ENCODE data around the gene ANTKMT.

Gene ANTKMT

DNA sequence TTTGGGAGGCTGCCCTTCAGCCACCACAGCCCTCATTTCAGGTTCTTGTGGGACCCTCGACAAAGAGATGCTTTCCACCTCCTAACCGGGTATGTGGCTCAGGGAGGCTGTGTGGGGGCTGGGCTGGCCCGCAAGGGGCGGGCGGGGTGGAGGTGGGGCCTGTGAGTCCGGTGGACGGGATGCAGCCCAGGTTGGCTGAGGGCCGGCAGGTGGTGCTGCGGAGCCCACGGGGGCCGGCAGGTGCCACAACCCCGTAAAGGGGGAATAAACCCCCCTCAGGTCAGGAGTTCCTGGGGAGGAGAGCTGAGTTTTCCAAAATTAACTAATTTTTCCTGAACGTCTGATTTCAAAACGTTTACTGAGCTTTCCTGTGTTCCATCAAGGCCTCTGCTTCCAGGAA is 24.8 kb downstream of the ANTKMT start:
- Histone ChIP-seq H3K4me1 (ENCODE audit: control insufficient read depth in 2 of 2, insufficient read depth in 1 of 2, low read depth in 1 of 2, low read length in 2 of 2) (peaks cover 0 to 8% of the 10 kb centered on the region in 2 donors), H3K27ac (replicated peaks; ENCODE audit: low read length) (no peak overlapping the region), H4K8ac (ENCODE audit: low read depth, low read length) (no peak overlapping the region), H3K79me1 (ENCODE audit: low read depth, low read length) (peaks cover 7% of the 10 kb centered on the region), H3K14ac (ENCODE audit: low read length) (no peak overlapping the region), H2AK5ac (ENCODE audit: low read depth, low read length) (no peak overlapping the region), H3K4me2 (ENCODE audit: insufficient read depth, low read length, poor library complexity, severe bottlenecking) (no peak overlapping the region), H3K27me3 (ENCODE audit: control insufficient read depth in 3 of 3, insufficient read depth in 3 of 3, low read depth in 1 of 3, low read length in 3 of 3) (no peaks in the 10 kb centered on the region), H3K36me3 (replicated peaks in 1 of 2; ENCODE audit: control insufficient read depth in 2 of 2, insufficient read depth in 2 of 2, low read length in 2 of 2) (no peaks in the 10 kb centered on the region), H2AFZ (ENCODE audit: low read length) (peak overlapping the region; percentile 56), H3K4ac (ENCODE audit: low read length) (no peak overlapping the region), H2BK12ac (ENCODE audit: low read length) (no peak overlapping the region), H3K18ac (ENCODE audit: low read length) (peak overlapping the region; percentile 57), H4K91ac (ENCODE audit: low read depth, low read length, poor library complexity) (no peak overlapping the region), H3K9me3 (replicated peaks in 1 of 2; ENCODE audit: control insufficient read depth in 2 of 2, insufficient read depth in 1 of 2, low read depth in 1 of 2, low read length in 2 of 2) (no peaks in the 10 kb centered on the region), H3K9ac (ENCODE audit: low read depth, low read length, poor library complexity) (no peak overlapping the region), H2BK5ac (ENCODE audit: low read length) (no peak overlapping the region), H3K23ac (ENCODE audit: low read depth, low read length, poor library complexity) (no peak overlapping the region), H2BK120ac (ENCODE audit: low read depth, low read length) (no peak overlapping the region), H3K4me3 (ENCODE audit: low read length in 2 of 2) (no peak overlapping the region), H2BK15ac (ENCODE audit: low read length) (no peak overlapping the region)
- DNase-seq (ENCODE audit: low spot score), result no peak
- no CpG with 5 or more reads among the region's 14 CpGs for WGBS, 2 donors (ENCODE audit: extremely low coverage in 2 of 2, insufficient read length in 2 of 2, insufficient replicate concordance in 1 of 2)

DNA sequence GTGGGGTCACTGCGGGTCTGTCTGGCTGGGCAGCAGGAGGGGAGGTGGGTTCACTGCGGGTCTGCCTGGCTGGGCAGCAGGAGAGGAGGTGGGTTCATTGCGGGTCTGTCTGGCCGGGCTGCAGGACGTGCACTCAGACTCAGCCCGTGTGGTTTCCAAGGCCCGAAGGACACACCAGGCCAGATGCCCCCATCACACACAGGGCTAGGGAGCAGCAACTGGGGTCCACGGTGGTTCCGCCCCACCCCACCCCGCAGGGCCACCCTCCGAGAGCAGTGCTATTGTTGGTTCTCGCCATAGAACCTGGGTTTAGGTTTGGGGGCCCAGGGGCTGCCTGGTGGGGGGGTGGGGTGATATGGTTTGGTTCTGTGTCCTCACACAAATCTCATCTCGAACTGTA is 25.7 kb downstream of the ANTKMT start:
- H3K9ac ChIP-seq (ENCODE audit: low read depth, low read length, poor library complexity), result no peak overlapping the region
- WGBS, 2 donors (ENCODE audit: extremely low coverage in 2 of 2, insufficient read length in 2 of 2, insufficient replicate concordance in 1 of 2), result no CpG with 5 or more reads among the region's 13 CpGs
- no peak overlapping the region for H3K4ac ChIP-seq (ENCODE audit: low read length)
- no peak overlapping the region for H3K4me2 ChIP-seq (ENCODE audit: insufficient read depth, low read length, poor library complexity, severe bottlenecking)
- H2BK5ac ChIP-seq (ENCODE audit: low read length), result no peak overlapping the region
- H3K4me1 ChIP-seq (ENCODE audit: control insufficient read depth in 2 of 2, insufficient read depth in 1 of 2, low read depth in 1 of 2, low read length in 2 of 2), result peaks cover 5 to 17% of the 10 kb centered on the region in 2 donors
- DNase-seq (ENCODE audit: low spot score), result no peak
- H3K4me3 ChIP-seq (ENCODE audit: low read length in 2 of 2), result no peak overlapping the region
- H3K27ac ChIP-seq (replicated peaks; ENCODE audit: low read length), result no peak overlapping the region
- H2AFZ ChIP-seq (ENCODE audit: low read length), result no peak overlapping the region
- H3K18ac ChIP-seq (ENCODE audit: low read length), result no peak overlapping the region
- no peak overlapping the region for H3K14ac ChIP-seq (ENCODE audit: low read length)
- no peak overlapping the region for H4K91ac ChIP-seq (ENCODE audit: low read depth, low read length, poor library complexity)
- H3K36me3 ChIP-seq (replicated peaks in 1 of 2; ENCODE audit: control insufficient read depth in 2 of 2, insufficient read depth in 2 of 2, low read length in 2 of 2), result no peaks in the 10 kb centered on the region
- H3K23ac ChIP-seq (ENCODE audit: low read depth, low read length, poor library complexity), result no peak overlapping the region
- H2AK5ac ChIP-seq (ENCODE audit: low read depth, low read length), result peak overlapping the region; percentile 84
- no peak overlapping the region for H2BK12ac ChIP-seq (ENCODE audit: low read length)
- H3K79me1 ChIP-seq (ENCODE audit: low read depth, low read length), result peaks cover 7% of the 10 kb centered on the region
- no peaks in the 10 kb centered on the region for H3K9me3 ChIP-seq (replicated peaks in 1 of 2; ENCODE audit: control insufficient read depth in 2 of 2, insufficient read depth in 1 of 2, low read depth in 1 of 2, low read length in 2 of 2)
- H2BK15ac ChIP-seq (ENCODE audit: low read length), result no peak overlapping the region
- H3K27me3 ChIP-seq (ENCODE audit: control insufficient read depth in 3 of 3, insufficient read depth in 3 of 3, low read depth in 1 of 3, low read length in 3 of 3), result no peaks in the 10 kb centered on the region
- H2BK120ac ChIP-seq (ENCODE audit: low read depth, low read length), result no peak overlapping the region
- H4K8ac ChIP-seq (ENCODE audit: low read depth, low read length), result no peak overlapping the region

DNA sequence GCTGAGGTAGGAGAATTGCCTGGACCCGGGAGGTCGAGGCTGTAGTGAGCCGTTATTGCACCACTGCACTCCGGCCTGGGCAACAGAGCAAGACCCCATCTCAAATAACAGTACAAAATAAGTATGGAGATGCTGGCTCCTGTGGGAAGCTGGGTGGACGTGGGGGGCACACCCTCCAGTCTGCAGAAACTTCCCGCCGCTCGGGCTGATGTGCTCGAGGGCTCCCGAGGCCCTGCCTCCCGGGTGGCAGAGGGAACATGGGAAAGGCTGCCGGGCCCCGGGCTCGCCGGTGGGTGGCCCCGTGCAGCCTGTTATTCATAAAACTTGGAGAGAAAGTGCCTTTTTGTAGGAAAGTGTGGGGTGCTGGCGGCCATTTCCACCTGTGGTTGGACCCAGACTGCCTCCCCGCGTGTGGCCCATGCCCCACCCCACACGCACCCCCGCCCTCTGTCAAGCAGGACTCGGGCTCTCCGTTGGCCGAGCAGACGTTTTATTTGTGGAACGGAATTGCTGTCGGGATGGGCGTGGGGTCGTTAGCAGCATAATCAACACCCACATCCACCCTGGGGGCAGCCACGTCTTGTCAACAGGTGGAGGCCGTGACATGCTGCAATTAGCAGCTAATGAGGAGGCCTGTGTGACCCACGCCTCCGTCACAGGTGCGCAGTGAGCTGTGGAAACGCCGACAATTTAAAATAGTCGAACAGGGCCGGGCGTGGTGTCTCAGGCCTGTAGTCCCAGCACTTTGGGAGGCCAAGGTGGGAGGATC is 27.2 kb downstream of the ANTKMT start:
- Histone ChIP-seq H4K8ac (ENCODE audit: low read depth, low read length) (no peak overlapping the region), H3K27ac (replicated peaks; ENCODE audit: low read length) (no peak overlapping the region), H2BK5ac (ENCODE audit: low read length) (peak overlapping the region; percentile 13), H2BK15ac (ENCODE audit: low read length) (no peak overlapping the region), H3K9me3 (replicated peaks in 1 of 2; ENCODE audit: control insufficient read depth in 2 of 2, insufficient read depth in 1 of 2, low read depth in 1 of 2, low read length in 2 of 2) (no peaks in the 10 kb centered on the region), H3K4me2 (ENCODE audit: insufficient read depth, low read length, poor library complexity, severe bottlenecking) (no peak overlapping the region), H4K91ac (ENCODE audit: low read depth, low read length, poor library complexity) (no peak overlapping the region), H3K36me3 (replicated peaks in 1 of 2; ENCODE audit: control insufficient read depth in 2 of 2, insufficient read depth in 2 of 2, low read length in 2 of 2) (no peaks in the 10 kb centered on the region), H3K27me3 (ENCODE audit: control insufficient read depth in 3 of 3, insufficient read depth in 3 of 3, low read depth in 1 of 3, low read length in 3 of 3) (no peaks in the 10 kb centered on the region), H2AFZ (ENCODE audit: low read length) (no peak overlapping the region), H3K18ac (ENCODE audit: low read length) (no peak overlapping the region), H3K4ac (ENCODE audit: low read length) (no peak overlapping the region), H3K23ac (ENCODE audit: low read depth, low read length, poor library complexity) (no peak overlapping the region), H2BK120ac (ENCODE audit: low read depth, low read length) (no peak overlapping the region), H3K79me1 (ENCODE audit: low read depth, low read length) (peaks cover 3% of the 10 kb centered on the region), H2BK12ac (ENCODE audit: low read length) (no peak overlapping the region), H3K4me1 (ENCODE audit: control insufficient read depth in 2 of 2, insufficient read depth in 1 of 2, low read depth in 1 of 2, low read length in 2 of 2) (peaks cover 14 to 27% of the 10 kb centered on the region in 2 donors), H3K14ac (ENCODE audit: low read length) (no peak overlapping the region), H3K4me3 (ENCODE audit: low read length in 2 of 2) (no peak overlapping the region), H2AK5ac (ENCODE audit: low read depth, low read length) (peak overlapping the region; percentile 56), H3K9ac (ENCODE audit: low read depth, low read length, poor library complexity) (no peak overlapping the region)
- no peak for DNase-seq (ENCODE audit: low spot score)
- WGBS, 2 donors (ENCODE audit: extremely low coverage in 2 of 2, insufficient read length in 2 of 2, insufficient replicate concordance in 1 of 2), result no CpG with 5 or more reads among the region's 39 CpGs

- no peak overlapping the region for H2BK12ac ChIP-seq (ENCODE audit: low read length)
- H2AK5ac ChIP-seq (ENCODE audit: low read depth, low read length), result no peak overlapping the region
- no peak for DNase-seq (ENCODE audit: low spot score)
- no peak overlapping the region for H2BK120ac ChIP-seq (ENCODE audit: low read depth, low read length)
- no peak overlapping the region for H4K8ac ChIP-seq (ENCODE audit: low read depth, low read length)
- no peak overlapping the region for H3K14ac ChIP-seq (ENCODE audit: low read length)
- no peak overlapping the region for H2AFZ ChIP-seq (ENCODE audit: low read length)
- H3K4me1 ChIP-seq (ENCODE audit: control insufficient read depth in 2 of 2, insufficient read depth in 1 of 2, low read depth in 1 of 2, low read length in 2 of 2), result peaks cover 17 to 27% of the 10 kb centered on the region in 2 donors
- H3K4ac ChIP-seq (ENCODE audit: low read length), result no peak overlapping the region
- no peaks in the 10 kb centered on the region for H3K9me3 ChIP-seq (replicated peaks in 1 of 2; ENCODE audit: control insufficient read depth in 2 of 2, insufficient read depth in 1 of 2, low read depth in 1 of 2, low read length in 2 of 2)
- no CpG with 5 or more reads among the region's 6 CpGs for WGBS, 2 donors (ENCODE audit: extremely low coverage in 2 of 2, insufficient read length in 2 of 2, insufficient replicate concordance in 1 of 2)
- H3K9ac ChIP-seq (ENCODE audit: low read depth, low read length, poor library complexity), result no peak overlapping the region
- H3K4me3 ChIP-seq (ENCODE audit: low read length in 2 of 2), result no peak overlapping the region
- no peak overlapping the region for H3K27ac ChIP-seq (replicated peaks; ENCODE audit: low read length)
- no peak overlapping the region for H3K4me2 ChIP-seq (ENCODE audit: insufficient read depth, low read length, poor library complexity, severe bottlenecking)
- no peak overlapping the region for H2BK15ac ChIP-seq (ENCODE audit: low read length)
- peaks cover 3% of the 10 kb centered on the region for H3K79me1 ChIP-seq (ENCODE audit: low read depth, low read length)
- no peak overlapping the region for H2BK5ac ChIP-seq (ENCODE audit: low read length)
- no peak overlapping the region for H4K91ac ChIP-seq (ENCODE audit: low read depth, low read length, poor library complexity)
- H3K36me3 ChIP-seq (replicated peaks in 1 of 2; ENCODE audit: control insufficient read depth in 2 of 2, insufficient read depth in 2 of 2, low read length in 2 of 2), result no peaks in the 10 kb centered on the region
- no peak overlapping the region for H3K23ac ChIP-seq (ENCODE audit: low read depth, low read length, poor library complexity)
- H3K18ac ChIP-seq (ENCODE audit: low read length), result no peak overlapping the region
- H3K27me3 ChIP-seq (ENCODE audit: control insufficient read depth in 3 of 3, insufficient read depth in 3 of 3, low read depth in 1 of 3, low read length in 3 of 3), result no peaks in the 10 kb centered on the region
Measured at GRCh38 chr16:749010-749409, 28.1 kb downstream of the ANTKMT start.
